ENCODE results near the gene GPR148. TPM values are rescaled to one million over a fixed set of nuclear protein-coding genes. Genes with fewer than 3 reads are reported as not detected.
A peak's percentile ranks its signal among the peaks of the same experiment; 100 is the strongest.

Gene GPR148
- total and polyA plus RNA-seq, 2 of the 8 experiments (the other 6 are each of a cell fraction or from before 2014, with no cell fraction given): 0.05 TPM; not detected in 1

DNA sequence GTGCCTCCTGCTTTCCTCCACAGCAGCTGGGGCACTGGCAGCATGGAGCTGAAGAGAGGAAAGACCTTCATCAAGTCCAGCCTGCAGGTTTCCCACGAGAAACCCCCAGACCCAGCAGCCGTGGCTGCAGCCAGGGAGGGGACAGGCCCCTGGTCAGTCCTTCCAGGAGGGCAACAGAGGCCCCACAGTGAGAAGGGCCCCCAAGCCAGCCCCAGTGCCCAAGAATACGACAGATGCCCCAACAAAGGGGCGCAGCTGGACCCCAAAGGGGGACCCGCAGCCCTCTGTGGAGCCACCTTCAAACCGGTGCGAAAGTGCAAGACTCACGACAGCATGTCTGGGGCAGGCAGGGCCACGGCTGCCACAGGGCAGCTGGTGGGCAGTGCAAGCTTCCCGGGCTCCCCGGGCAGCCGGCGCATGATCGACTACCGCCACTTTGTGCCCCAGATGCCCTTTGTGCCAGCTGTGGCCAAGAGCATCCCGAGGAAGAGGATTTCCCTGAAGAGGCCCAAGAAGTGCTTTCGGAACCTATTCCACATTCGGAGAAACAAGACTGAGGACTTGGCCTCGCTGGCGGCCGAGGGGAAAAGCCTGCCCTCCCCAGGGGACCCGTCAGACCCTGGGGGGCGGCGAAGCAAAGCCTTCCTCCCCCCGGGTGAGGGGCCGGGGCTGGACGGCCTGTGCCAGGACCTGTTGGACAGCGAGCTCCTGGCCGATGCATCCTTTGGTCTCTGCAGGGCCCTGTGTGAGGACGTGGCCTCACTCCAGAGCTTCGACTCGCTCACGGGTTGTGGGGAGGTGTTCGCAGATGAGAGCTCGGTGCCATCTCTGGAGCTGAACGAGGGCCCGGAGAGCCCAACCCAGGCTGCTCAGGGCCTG, 33.4 kb downstream of the GPR148 start:
- Histone ChIP-seq H4K8ac (ENCODE audit: extremely low read depth, insufficient read depth, low read length) (peak overlapping the region; percentile 68), H3K79me2 (ENCODE audit: control insufficient read depth in 1 of 2, insufficient read depth in 2 of 2, low read length in 2 of 2) (no peaks in the 10 kb centered on the region), H4K5ac (ENCODE audit: insufficient read length, low read depth, low read length) (no peak overlapping the region), H4K20me1 (replicated peaks in 1 of 2; ENCODE audit: control insufficient read depth in 1 of 2, insufficient read depth in 2 of 2, low read length in 2 of 2) (no peaks in the 10 kb centered on the region), H2BK12ac (ENCODE audit: low read depth, low read length) (no peak overlapping the region), H2AK5ac (ENCODE audit: low read depth, low read length) (no peak overlapping the region), H2BK120ac (replicated peaks; ENCODE audit: low read depth, low read length) (no peak overlapping the region), H2BK15ac (ENCODE audit: low read length) (no peak overlapping the region), H3K56ac (replicated peaks; ENCODE audit: insufficient read length, low read depth, low read length) (no peak overlapping the region), H3K4ac (replicated peaks; ENCODE audit: insufficient read length, low read depth, low read length) (no peak overlapping the region), H3K4me1 (replicated peaks in 1 of 4; ENCODE audit: control insufficient read depth in 3 of 4, insufficient read depth in 4 of 4, low read length in 3 of 4) (peaks cover 0 to under 1% (median 0%) of the 10 kb centered on the region in 4 experiments; a peak in 1 of 7 replicates), H3K36me3 (ENCODE audit: control insufficient read depth in 2 of 4, insufficient read depth in 4 of 4, low read length in 3 of 4) (no peaks in the 10 kb centered on the region), H3K9ac (replicated peaks in 1 of 4; ENCODE audit: extremely low read depth in 1 of 4, low read depth in 3 of 4, low read length in 3 of 4) (no peak overlapping the region), H2BK5ac (ENCODE audit: low read depth, low read length) (no peak overlapping the region), H3K79me1 (ENCODE audit: low read depth, low read length) (no peaks in the 10 kb centered on the region), H3K23ac (ENCODE audit: insufficient read length) (no peak overlapping the region), H3K27ac (ENCODE audit: low read depth, low read length) (no peak overlapping the region), H2BK20ac (ENCODE audit: low read length) (no peak overlapping the region), H3K4me2 (ENCODE audit: insufficient read depth in 1 of 2, low read depth in 2 of 2, low read length in 2 of 2) (no peak overlapping the region), H4K91ac (replicated peaks; ENCODE audit: insufficient read length, low read length) (no peak overlapping the region), H3K27me3 (replicated peaks in 1 of 4; ENCODE audit: control insufficient read depth in 3 of 4, extremely low read depth in 1 of 4, insufficient read depth in 3 of 4, low read length in 3 of 4) (peaks cover 0 to 5% (median 3%) of the 10 kb centered on the region in 4 experiments; a peak in 5 of 7 replicates), H3K9me3 (ENCODE audit: insufficient read depth in 2 of 2, low read depth in 1 of 2, low read length in 1 of 2) (no peaks in the 10 kb centered on the region), H3K4me3 (ENCODE audit: extremely low read depth in 1 of 4, insufficient read depth in 2 of 4, low read depth in 3 of 4, low read length in 4 of 4) (no peak overlapping the region), H2AFZ (ENCODE audit: low read length) (no peak overlapping the region), H3K14ac (ENCODE audit: insufficient read length) (no peak overlapping the region), H3K18ac (ENCODE audit: extremely low read depth, low read length) (no peak overlapping the region), H3K23me2 (ENCODE audit: low read depth, low read length) (no peaks in the 10 kb centered on the region)
- 95% methylated on average over 27 of the region's 37 CpGs; no CpG with 5 or more reads in 1 of the 2 experiments for WGBS, 2 experiments (ENCODE audit: extremely low coverage in 1 of 2, insufficient coverage in 1 of 2, insufficient read length in 1 of 2, insufficient replicate concordance in 2 of 2, low coverage in 1 of 2, low lambda C conversion rate in 2 of 2, missing lambda C conversion rate in 1 of 2)
- DNase-seq (ENCODE audit: low read depth in 1 of 2, low spot score in 2 of 2) (no peak), FAIRE-seq (no peak)
- ChIA-PET CTCF (ENCODE audit: partially characterized antibody) (interaction anchor here (1.0 to 1.9 kb wide), 5 partner anchors 13 to 202 kb away, joined by 3 to 6 read pairs (median 3); no protein-coding TSS in a partner anchor), POLR2A (ENCODE audit: partially characterized antibody) (interaction anchor here (0.9 kb wide), 1 partner anchor 9 kb away, joined by 3 read pairs; no protein-coding TSS in a partner anchor)

Measured in H1 (cell line).